Natural killer cell (primary cell): Measurements from ENCODE around the gene IL1RL1. TPM values are rescaled to one million over a fixed set of nuclear protein-coding genes. Genes with fewer than 3 reads are reported as not detected.

ENCODE experiments used
- ATAC-seq, 3 donors: fragments of 150-1000 bp in 2 of 3; fragments of 200-7000 bp in 1 of 3; cut with Tn5 transposase; 1 replicate in 1 of 3; 2 replicates in 2 of 3; pipeline ENCODE4 v1.10.0; 2021; ENCODE audit warnings: mild to moderate bottlenecking in 2 of 3, moderate library complexity in 2 of 3
- DNase-seq, 2 donors: peaks; one replicate each; pipeline versions ENCODE4 v3.0.0 to v3.0.0-alpha.2; 2013 to 2021; ENCODE audit warnings: mixed read lengths in 1 of 2
- H3K27ac ChIP-seq: one replicate; pipeline ENCODE4 v1.5.1; 2013; ENCODE audit warnings: mild to moderate bottlenecking, low read length
- H3K27me3 ChIP-seq: one replicate; pipeline ENCODE4 v1.6.1; 2013; ENCODE audit warnings: low read length; ENCODE audit not compliant: control insufficient read depth, insufficient read depth
- H3K36me3 ChIP-seq: one replicate; pipeline ENCODE4 v1.6.1; 2013; ENCODE audit warnings: low read length; ENCODE audit not compliant: control insufficient read depth, insufficient read depth
- H3K4me1 ChIP-seq: one replicate; pipeline ENCODE4 v1.6.1; 2013; ENCODE audit warnings: low read length; ENCODE audit not compliant: control insufficient read depth, insufficient read depth
- H3K4me3 ChIP-seq: one replicate; pipeline ENCODE4 v1.5.1; 2013; ENCODE audit warnings: low read length
- H3K9me3 ChIP-seq: one replicate; pipeline ENCODE4 v1.6.1; 2013; ENCODE audit warnings: low read length; ENCODE audit not compliant: control insufficient read depth, insufficient read depth
- H3K27ac Mint-ChIP-seq, 2 donors: one replicate each; pipeline ENCODE4 v1.8.0; 2022; ENCODE audit warnings: mild to moderate bottlenecking in 2 of 2, mixed read lengths in 2 of 2, moderate library complexity in 1 of 2
- H3K27me3 Mint-ChIP-seq, 2 donors: one replicate each; pipeline ENCODE4 v1.8.0; 2022; ENCODE audit warnings: low read depth in 2 of 2, mixed read lengths in 2 of 2
- H3K36me3 Mint-ChIP-seq: one replicate; pipeline ENCODE4 v1.8.0; 2022; ENCODE audit warnings: mixed read lengths
- H3K4me1 Mint-ChIP-seq, 2 donors: one replicate each; pipeline ENCODE4 v1.8.0; 2022; ENCODE audit warnings: mixed read lengths in 2 of 2
- H3K4me3 Mint-ChIP-seq: one replicate; pipeline ENCODE4 v1.8.0; 2022; ENCODE audit warnings: mild to moderate bottlenecking, moderate library complexity, mixed read lengths
- H3K9me3 Mint-ChIP-seq, 2 donors: one replicate each; pipeline ENCODE4 v1.8.0; 2022; ENCODE audit warnings: mixed read lengths in 2 of 2
- CTCF ChIP-seq: fragments of 200-600 bp; IDR thresholded peaks from one replicate; pipeline ENCODE4 v1.8.0; 2022; ENCODE audit warnings: antibody characterized with exemption
- WGBS: methylation state at CpG from one replicate; pipeline ENCODE4 v1.1.7; 2013; ENCODE audit warnings: missing lambda C conversion rate; ENCODE audit not compliant: insufficient coverage; 5-methylcytosine and 5-hydroxymethylcytosine counted together
- intact Hi-C: fragments of 100-400 bp; cut with micrococcal nuclease; formaldehyde crosslinking; loops from one replicate; pipeline ENCODE4 v1.14.2; 2022
- total RNA-seq, 4 donors: library from RNA; stranded (reverse); fragments of 120-200 nt in 1 of 4; gene quantifications; one replicate each; pipeline versions ENCODE4 v1.2.3 to v1.2.4, GENCODE V29; 2013 to 2022

Gene IL1RL1
- total RNA-seq, 3 donors from 2014 or later (not counting 1 experiment from before 2014, with no cell fraction given) = 0.49 to 68.1 (median 2.2) TPM

DNA sequence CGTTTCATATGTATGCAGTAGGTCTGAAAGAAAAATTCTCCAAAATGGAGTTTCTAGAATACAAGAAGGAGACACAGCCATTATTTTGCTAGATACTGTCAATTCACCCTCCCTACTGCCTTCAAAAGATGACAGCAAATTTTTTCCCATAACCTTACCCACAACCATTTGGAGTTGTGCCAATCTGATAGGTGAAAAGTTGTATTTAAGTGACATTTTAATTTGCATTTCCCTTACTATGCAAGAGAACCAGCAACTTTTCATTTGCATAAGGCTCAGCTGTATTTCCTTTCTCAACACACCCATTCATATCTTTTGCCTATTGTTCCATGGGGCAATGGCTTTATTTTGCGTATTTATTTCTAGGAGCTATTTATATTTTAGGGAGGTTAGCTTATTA is 80.2 kb downstream of the IL1RL1 start:
- H3K4me1 Mint-ChIP-seq = peaks cover 13 to 20% of the 10 kb centered on the region in 2 donors
- Histone ChIP-seq H3K27me3 (no peaks in the 10 kb centered on the region), H3K27ac (no peak overlapping the region), H3K36me3 (peaks cover 14% of the 10 kb centered on the region), H3K9me3 (no peaks in the 10 kb centered on the region), H3K4me1 (peaks cover 12% of the 10 kb centered on the region), H3K4me3 (no peak overlapping the region)
- H3K27ac Mint-ChIP-seq = peak overlapping the region in 1 of 2 donors; percentile 37
- TF ChIP-seq CTCF = no peak
- ATAC-seq (no peak), DNase-seq (peak in 1 of 2 donors; percentile 77)
- no peaks in the 10 kb centered on the region for H3K27me3 Mint-ChIP-seq
- WGBS = 60% methylated on average over 1 of the region's 2 CpGs
- H3K36me3 Mint-ChIP-seq = no peaks in the 10 kb centered on the region
- H3K4me3 Mint-ChIP-seq = no peak overlapping the region
- H3K9me3 Mint-ChIP-seq = no peaks in the 10 kb centered on the region
- intact Hi-C loops = no loop called here

DNA sequence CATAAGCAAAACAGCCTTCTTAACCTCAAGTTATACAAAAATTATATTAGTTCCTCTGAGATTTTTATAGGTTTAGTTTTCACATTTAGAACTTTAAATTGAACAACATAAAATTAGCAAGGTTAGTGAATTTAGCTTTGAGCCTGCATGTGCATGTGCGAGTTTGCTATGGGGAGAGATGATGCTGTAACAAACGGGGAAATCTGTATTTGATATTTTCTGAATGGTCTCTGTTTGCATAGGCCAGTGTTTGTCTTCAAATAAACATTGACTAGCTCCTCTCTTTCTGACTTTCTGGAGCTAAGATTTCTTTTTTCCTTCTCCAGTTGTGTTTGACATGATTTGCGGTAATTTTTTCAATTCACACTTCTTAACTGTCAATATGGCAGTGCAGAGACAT is 80.7 kb downstream of the IL1RL1 start:
- no peak overlapping the region for H3K4me3 Mint-ChIP-seq
- Histone ChIP-seq H3K27me3 (no peaks in the 10 kb centered on the region), H3K4me1 (peaks cover 12% of the 10 kb centered on the region), H3K27ac (no peak overlapping the region), H3K4me3 (no peak overlapping the region), H3K9me3 (no peaks in the 10 kb centered on the region), H3K36me3 (peaks cover 11% of the 10 kb centered on the region)
- H3K4me1 Mint-ChIP-seq = peaks cover 13 to 20% of the 10 kb centered on the region in 2 donors
- intact Hi-C loops = no loop called here
- no peak for TF ChIP-seq CTCF
- ATAC-seq (no peak), DNase-seq (no peak)
- peak overlapping the region in 1 of 2 donors; percentile 37 for H3K27ac Mint-ChIP-seq
- WGBS = 90% methylated on average over 3 of the region's 3 CpGs
- no peaks in the 10 kb centered on the region for H3K36me3 Mint-ChIP-seq
- no peaks in the 10 kb centered on the region for H3K27me3 Mint-ChIP-seq
- H3K9me3 Mint-ChIP-seq = no peaks in the 10 kb centered on the region

DNA sequence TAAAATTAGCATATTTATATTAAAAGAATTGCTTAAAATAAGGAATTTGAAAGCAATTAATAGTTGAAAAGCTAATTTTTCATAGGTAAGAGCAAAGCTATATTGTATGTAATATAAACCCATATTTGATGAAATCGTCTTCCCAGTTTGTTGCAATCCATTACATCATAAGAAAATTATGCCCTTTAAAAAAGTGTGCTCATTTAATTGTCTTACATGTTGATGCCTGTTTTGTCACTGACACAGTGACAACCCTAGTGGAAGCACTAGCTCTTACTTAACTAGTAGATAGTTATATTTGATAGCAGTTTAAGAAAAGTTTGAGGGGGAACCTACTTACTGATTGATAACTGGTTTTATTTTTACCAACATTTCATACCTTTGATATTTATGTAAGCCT is 81.6 kb downstream of the IL1RL1 start:
- no peak for DNase-seq
- peaks cover 11% of the 10 kb centered on the region for H3K4me1 ChIP-seq
- no peaks in the 10 kb centered on the region for H3K9me3 Mint-ChIP-seq
- H3K27ac Mint-ChIP-seq = no peak overlapping the region
- ATAC-seq = no peak
- H3K36me3 ChIP-seq = peaks cover 8% of the 10 kb centered on the region
- TF ChIP-seq CTCF = no peak
- H3K27me3 ChIP-seq = no peaks in the 10 kb centered on the region
- intact Hi-C loops = no loop called here
- no CpG with 5 or more reads among the region's 1 CpG for WGBS
- no peak overlapping the region for H3K4me3 ChIP-seq
- H3K36me3 Mint-ChIP-seq = no peaks in the 10 kb centered on the region
- no peaks in the 10 kb centered on the region for H3K9me3 ChIP-seq
- no peak overlapping the region for H3K27ac ChIP-seq
- H3K4me1 Mint-ChIP-seq = peaks cover 13 to 16% of the 10 kb centered on the region in 2 donors
- no peaks in the 10 kb centered on the region for H3K27me3 Mint-ChIP-seq
- no peak overlapping the region for H3K4me3 Mint-ChIP-seq

DNA sequence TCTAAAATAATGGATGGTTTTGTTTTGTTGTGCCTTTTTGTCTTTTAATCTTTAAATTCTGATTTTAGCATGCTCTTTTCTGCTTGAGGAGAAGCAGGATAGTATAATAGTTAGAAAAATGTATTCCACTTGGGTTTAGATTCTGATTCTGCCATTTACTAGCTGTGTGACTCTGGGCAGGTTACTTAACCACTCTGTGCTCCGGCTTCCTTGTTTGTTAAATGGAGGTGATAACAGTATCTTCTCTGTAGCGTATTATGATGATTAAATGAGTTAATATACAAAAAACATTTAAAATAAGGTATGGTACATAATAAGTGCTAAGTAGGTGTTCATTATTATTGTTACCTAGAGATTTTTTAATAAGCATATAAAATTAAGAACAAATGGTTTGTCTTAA is 84.6 kb downstream of the IL1RL1 start:
- Histone ChIP-seq H3K9me3 (no peaks in the 10 kb centered on the region), H3K4me1 (peaks cover 24% of the 10 kb centered on the region), H3K27ac (no peak overlapping the region), H3K27me3 (no peaks in the 10 kb centered on the region), H3K4me3 (no peak overlapping the region), H3K36me3 (no peaks in the 10 kb centered on the region)
- Mint-ChIP-seq H3K4me1 (peaks cover 30 to 42% of the 10 kb centered on the region in 2 donors), H3K27me3 (no peaks in the 10 kb centered on the region), H3K27ac (no peak overlapping the region), H3K9me3 (no peaks in the 10 kb centered on the region), H3K4me3 (no peak overlapping the region), H3K36me3 (no peaks in the 10 kb centered on the region)
- DNase-seq (no peak), ATAC-seq (no peak)
- intact Hi-C loops = no loop called here
- WGBS = no CpG with 5 or more reads among the region's 2 CpGs
- no peak for TF ChIP-seq CTCF
